ENCODE results near the gene VSX1. TPM values are rescaled to one million over a fixed set of nuclear protein-coding genes. Genes with fewer than 3 reads are reported as not detected.

The VSX1 gene
- total RNA-seq, 1 experiment from 2014 or later = not detected

GRCh38 chr20:25067102-25067987, 14.6 kb downstream of the VSX1 start:
- intact Hi-C loops (cut with micrococcal nuclease; ENCODE audit: unreplicated experiment) = no loop called here
- TF ChIP-seq EZH2 (IDR thresholded peaks at IDR 0.05; ENCODE audit: borderline replicate concordance, low read depth, low read length, poor library complexity, severe bottlenecking) = no peak
- no peak for TF ChIP-seq CTCF (conservative IDR thresholded peaks at IDR 0.05; ENCODE audit: low read depth, low read length)
- Histone ChIP-seq H3K27ac (ENCODE audit: low read depth, low read length, poor library complexity, severe bottlenecking) (no peak overlapping the region), H3K9me3 (ENCODE audit: low read depth, low read length, poor library complexity, severe bottlenecking) (no peaks in the 10 kb centered on the region), H3K4me1 (ENCODE audit: insufficient read depth, low read length, poor library complexity, severe bottlenecking) (no peaks in the 10 kb centered on the region), H3K27me3 (replicated peaks; ENCODE audit: insufficient read depth, low read depth, low read length, poor library complexity) (peaks cover 55% of the 10 kb centered on the region), H3K4me3 (ENCODE audit: low read depth, low read length, poor library complexity, severe bottlenecking) (no peak overlapping the region), H3K36me3 (ENCODE audit: insufficient read depth, low read length, poor library complexity, severe bottlenecking) (no peaks in the 10 kb centered on the region)
- DNase-seq (ENCODE audit: low spot score) = no peak
- BruUV-seq (replicated peaks) = no TSS peak
- ChIA-PET POLR2A (ENCODE audit: low non-redundant PET) (no interaction called here), CTCF (no interaction called here)

GRCh38 chr20:25066386-25066785, 15.6 kb downstream of the VSX1 start:
- Histone ChIP-seq H3K9me3 (ENCODE audit: low read depth, low read length, poor library complexity, severe bottlenecking) (no peaks in the 10 kb centered on the region), H3K4me3 (ENCODE audit: low read depth, low read length, poor library complexity, severe bottlenecking) (no peak overlapping the region), H3K27me3 (replicated peaks; ENCODE audit: insufficient read depth, low read depth, low read length, poor library complexity) (peaks cover 55% of the 10 kb centered on the region), H3K4me1 (ENCODE audit: insufficient read depth, low read length, poor library complexity, severe bottlenecking) (no peaks in the 10 kb centered on the region), H3K27ac (ENCODE audit: low read depth, low read length, poor library complexity, severe bottlenecking) (no peak overlapping the region), H3K36me3 (ENCODE audit: insufficient read depth, low read length, poor library complexity, severe bottlenecking) (no peaks in the 10 kb centered on the region)
- CTCF ChIA-PET = no interaction called here
- intact Hi-C loops (cut with micrococcal nuclease; ENCODE audit: unreplicated experiment) = no loop called here
- TF ChIP-seq EZH2 (IDR thresholded peaks at IDR 0.05; ENCODE audit: borderline replicate concordance, low read depth, low read length, poor library complexity, severe bottlenecking) = no peak
- no peak for TF ChIP-seq CTCF (conservative IDR thresholded peaks at IDR 0.05; ENCODE audit: low read depth, low read length)
- DNase-seq (ENCODE audit: low spot score) = no peak
- POLR2A ChIA-PET (ENCODE audit: low non-redundant PET) = no interaction called here
- BruUV-seq (replicated peaks) = no TSS peak

DNA sequence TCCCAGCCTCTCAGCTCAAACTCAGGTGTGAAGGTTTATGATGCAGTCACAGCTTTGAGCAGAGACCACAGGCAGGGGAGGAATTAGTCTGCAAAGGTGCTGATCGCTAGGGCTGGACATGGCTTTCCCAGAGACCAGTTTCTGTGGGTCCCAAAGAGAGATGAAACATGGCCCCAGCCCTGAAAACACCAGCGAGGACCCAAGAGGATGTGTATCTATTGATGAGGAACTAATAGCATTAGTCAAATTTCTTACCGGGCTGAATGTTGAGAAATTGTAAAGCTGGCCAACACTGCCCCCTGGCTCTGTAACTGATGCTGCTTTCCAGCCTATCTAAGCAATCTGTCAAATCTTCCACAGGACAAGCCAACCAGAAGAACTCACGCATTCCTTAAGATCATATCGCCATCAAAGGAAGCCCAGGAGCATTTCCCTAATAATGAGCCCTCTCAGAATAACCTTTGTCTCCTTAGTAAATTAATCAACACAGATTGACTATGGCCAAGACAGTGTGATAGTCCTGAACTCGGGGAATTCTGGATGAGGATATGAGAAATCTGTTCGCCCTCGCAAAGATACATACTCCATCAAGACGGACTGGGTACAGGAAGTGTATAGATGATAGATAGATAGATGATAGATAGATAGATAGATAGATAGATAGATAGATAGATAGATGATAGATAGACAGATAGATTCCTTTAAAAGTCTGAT, 16.2 kb downstream of the VSX1 start:
- intact Hi-C loops (cut with micrococcal nuclease; ENCODE audit: unreplicated experiment) = loop anchor here (1.0 kb wide), 1 partner anchor 70 kb away; no protein-coding TSS in a partner anchor
- POLR2A ChIA-PET (ENCODE audit: low non-redundant PET) = no interaction called here
- no peaks in the 10 kb centered on the region for H3K4me1 ChIP-seq (ENCODE audit: insufficient read depth, low read length, poor library complexity, severe bottlenecking)
- H3K9me3 ChIP-seq (ENCODE audit: low read depth, low read length, poor library complexity, severe bottlenecking) = no peaks in the 10 kb centered on the region
- no peaks in the 10 kb centered on the region for H3K36me3 ChIP-seq (ENCODE audit: insufficient read depth, low read length, poor library complexity, severe bottlenecking)
- CTCF ChIA-PET = interaction anchor here (0.6 kb wide), 1 partner anchor 126 kb away, joined by 5 read pairs; no protein-coding TSS in a partner anchor
- no TSS peak for BruUV-seq (replicated peaks)
- no peak overlapping the region for H3K4me3 ChIP-seq (ENCODE audit: low read depth, low read length, poor library complexity, severe bottlenecking)
- peak; percentile 74 for DNase-seq (ENCODE audit: low spot score)
- H3K27me3 ChIP-seq (replicated peaks; ENCODE audit: insufficient read depth, low read depth, low read length, poor library complexity) = peaks cover 55% of the 10 kb centered on the region
- H3K27ac ChIP-seq (ENCODE audit: low read depth, low read length, poor library complexity, severe bottlenecking) = no peak overlapping the region
- TF ChIP-seq CTCF (conservative IDR thresholded peaks at IDR 0.05; ENCODE audit: low read depth, low read length) (peak; percentile 86), EZH2 (IDR thresholded peaks at IDR 0.05; ENCODE audit: borderline replicate concordance, low read depth, low read length, poor library complexity, severe bottlenecking) (no peak)

All from A673 (cell line).